HL-60/S4 treated with retinoic acid at 250 ng/mL for 4 days and 3 days (cell line): Measurements from ENCODE around the gene ZNF775.

Source experiments
- in situ Hi-C: fragments of 300-500 bp; cut with MboI; formaldehyde crosslinking; loops from 2 replicates; pipeline ENCODE4 v1.7.0; 2022; ENCODE audit warnings: low sequenced_read_pairs

Gene ZNF775

GRCh38 chr7:150435390-150436073, 56.4 kb downstream of the ZNF775 start:
- in situ Hi-C loops, result no loop called here

DNA sequence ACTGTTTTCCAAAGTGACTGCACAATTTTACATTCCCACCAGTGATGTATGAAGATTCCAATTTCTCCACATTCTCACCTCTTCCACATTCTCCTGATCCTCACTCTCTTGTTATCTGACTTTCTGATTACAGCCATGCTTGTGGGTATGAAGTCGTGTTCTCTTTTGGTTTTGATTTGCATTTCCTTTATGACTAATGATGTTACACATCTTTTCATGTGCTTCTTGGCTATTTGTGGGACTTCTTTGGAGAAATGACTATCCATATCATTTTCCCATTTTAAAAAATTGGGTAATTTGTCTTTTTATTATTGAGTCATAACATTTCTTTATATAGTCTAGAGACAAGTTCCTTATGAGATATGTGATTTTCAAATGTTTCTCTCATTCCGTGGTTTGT, 60.8 kb downstream of the ZNF775 start:
- in situ Hi-C loops, result no loop called here

DNA sequence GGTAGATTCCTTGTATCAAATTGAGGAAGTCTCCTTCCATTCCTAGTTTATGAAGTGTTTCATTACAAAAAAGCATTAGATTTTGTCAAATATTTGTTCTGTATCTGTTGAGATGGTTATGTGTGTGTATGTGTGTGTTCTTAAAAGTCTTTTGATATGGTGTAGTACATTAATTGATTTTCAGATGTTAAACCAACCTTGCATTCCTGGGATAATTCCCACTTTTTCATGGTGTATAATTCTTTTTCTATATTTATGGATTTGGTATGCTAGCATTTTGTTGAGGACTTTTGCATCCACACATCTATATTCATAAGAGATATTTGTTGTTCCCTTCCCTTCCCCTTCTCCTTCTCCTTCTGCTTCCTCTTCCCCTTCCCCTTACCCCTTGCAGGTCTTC, 62.4 kb downstream of the ZNF775 start:
- in situ Hi-C loops, result no loop called here

DNA sequence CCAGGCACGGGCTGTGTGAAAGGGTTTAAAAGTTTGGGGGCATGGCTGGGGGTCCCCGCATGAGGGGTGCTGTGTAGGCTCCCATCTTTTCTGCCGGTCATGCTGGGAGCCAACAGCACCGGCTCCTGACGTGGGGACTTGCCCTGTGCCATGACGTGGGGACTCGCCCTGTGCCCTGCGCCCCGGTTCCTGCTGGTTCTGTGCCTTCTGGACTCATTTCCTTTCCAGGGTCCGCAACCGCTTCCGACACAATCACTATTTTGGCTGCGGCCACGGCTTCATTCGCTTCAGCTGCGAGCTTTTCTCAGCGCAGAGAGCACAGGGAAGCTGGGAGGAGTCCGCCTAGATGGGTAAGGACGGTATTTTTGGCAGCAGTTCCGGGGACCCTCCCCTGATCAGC, 63.7 kb downstream of the ZNF775 start:
- in situ Hi-C loops, result no loop called here

GRCh38 chr7:150443793-150444540, 64.8 kb downstream of the ZNF775 start:
- in situ Hi-C loops, result no loop called here

DNA sequence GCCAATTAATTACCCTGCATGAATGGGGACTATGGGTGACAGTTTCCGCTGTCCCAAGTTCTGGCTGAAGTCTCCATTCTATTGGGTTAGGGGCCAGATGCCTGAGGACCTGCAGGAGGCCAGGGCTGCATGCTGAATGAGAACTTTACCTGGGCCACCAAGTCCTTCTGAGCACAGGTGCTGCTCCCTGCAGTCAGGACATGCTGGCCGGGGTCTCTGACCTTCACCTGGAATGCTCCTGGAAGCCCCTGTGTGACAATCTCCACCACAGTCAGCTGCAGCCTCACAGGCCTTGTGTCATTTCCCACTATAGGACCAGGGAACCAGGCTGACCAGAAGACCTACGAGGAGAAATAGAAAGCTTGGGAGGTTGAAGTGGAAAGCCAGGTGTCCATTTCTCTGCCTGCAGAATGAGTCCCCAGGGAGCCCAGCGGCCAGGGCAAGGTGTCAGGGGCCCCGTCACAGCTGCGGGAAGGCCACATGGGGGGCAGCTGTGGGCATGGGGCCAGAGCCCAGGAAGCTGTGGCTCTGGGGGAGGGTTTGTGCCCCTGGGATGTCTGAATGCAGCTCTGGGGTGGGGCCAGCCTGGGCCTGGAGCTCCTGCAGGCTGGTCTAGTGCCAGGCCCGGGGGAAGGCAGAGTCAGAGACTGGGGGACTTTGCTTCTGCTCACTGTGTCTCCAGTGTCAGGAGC, 65.7 kb downstream of the ZNF775 start:
- in situ Hi-C loops, result loop anchor here (5.0 kb wide), 1 partner anchor 307 kb away; no protein-coding TSS in a partner anchor

GRCh38 chr7:150446288-150446938, 67.3 kb downstream of the ZNF775 start:
- in situ Hi-C loops, result loop anchor here (5.0 kb wide), 1 partner anchor 306 kb away; no protein-coding TSS in a partner anchor
